Measurements from ENCODE around the gene GPBP1.

DNA sequence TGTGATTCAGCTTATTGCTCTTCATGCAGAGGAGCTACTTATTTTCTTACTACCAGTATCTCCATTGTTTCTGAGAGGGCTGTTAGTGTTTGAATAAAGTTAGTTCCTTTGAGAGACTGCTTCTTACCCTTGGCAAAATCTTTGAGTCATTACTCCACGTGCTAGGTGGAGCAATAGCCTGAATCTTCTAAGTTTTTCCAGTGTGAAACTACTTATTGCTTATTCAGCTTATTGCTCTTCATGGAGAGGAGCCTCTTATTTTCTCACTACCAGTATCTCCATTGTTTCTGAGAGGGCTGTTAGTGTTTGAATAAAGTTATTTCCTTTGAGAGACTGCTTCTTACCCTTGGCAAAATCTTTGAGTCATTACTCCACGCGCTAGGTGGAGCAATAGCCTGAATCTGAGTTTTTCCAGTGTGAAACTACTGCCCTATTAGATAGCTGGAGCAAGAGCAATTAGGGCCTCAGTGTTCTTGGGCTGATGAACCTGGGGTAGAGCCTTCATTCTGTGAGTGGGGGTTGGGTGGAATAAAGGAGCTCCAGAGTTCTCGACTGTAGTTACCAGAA is 41.9 kb downstream of the GPBP1 start:
- TF ChIP-seq, protein P1, sequence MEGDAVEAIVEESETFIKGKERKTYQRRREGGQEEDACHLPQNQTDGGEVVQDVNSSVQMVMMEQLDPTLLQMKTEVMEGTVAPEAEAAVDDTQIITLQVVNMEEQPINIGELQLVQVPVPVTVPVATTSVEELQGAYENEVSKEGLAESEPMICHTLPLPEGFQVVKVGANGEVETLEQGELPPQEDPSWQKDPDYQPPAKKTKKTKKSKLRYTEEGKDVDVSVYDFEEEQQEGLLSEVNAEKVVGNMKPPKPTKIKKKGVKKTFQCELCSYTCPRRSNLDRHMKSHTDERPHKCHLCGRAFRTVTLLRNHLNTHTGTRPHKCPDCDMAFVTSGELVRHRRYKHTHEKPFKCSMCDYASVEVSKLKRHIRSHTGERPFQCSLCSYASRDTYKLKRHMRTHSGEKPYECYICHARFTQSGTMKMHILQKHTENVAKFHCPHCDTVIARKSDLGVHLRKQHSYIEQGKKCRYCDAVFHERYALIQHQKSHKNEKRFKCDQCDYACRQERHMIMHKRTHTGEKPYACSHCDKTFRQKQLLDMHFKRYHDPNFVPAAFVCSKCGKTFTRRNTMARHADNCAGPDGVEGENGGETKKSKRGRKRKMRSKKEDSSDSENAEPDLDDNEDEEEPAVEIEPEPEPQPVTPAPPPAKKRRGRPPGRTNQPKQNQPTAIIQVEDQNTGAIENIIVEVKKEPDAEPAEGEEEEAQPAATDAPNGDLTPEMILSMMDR (IDR thresholded peaks at IDR 0.05), result no peak
- TF ChIP-seq POLR2A (IDR thresholded peaks at IDR 0.05), result no peak
